Chondrocyte (in vitro differentiated cells): Measurements from ENCODE around the gene FGF19. TPM values are rescaled to one million over a fixed set of nuclear protein-coding genes. Genes with fewer than 3 reads are reported as not detected.
"Not testable (repeated sequence)": the region's sequence is repeated elsewhere in the genome, so short reads cannot be mapped to it uniquely, and the experiment has no call there.

ENCODE experiments used
- DNase-seq: peaks from one replicate; pipeline ENCODE4 v3.0.0; 2021; ENCODE audit warnings: mixed read lengths, low spot score
- H3K27ac Mint-ChIP-seq: one replicate; pipeline ENCODE4 v1.8.0; 2021; ENCODE audit warnings: mild to moderate bottlenecking, moderate library complexity, mixed read lengths; ENCODE audit not compliant: unreplicated experiment
- H3K27me3 Mint-ChIP-seq: 2 replicates; pipeline ENCODE4 v1.8.0; 2021; ENCODE audit warnings: low read depth, mixed read lengths
- H3K36me3 Mint-ChIP-seq: 2 replicates; pipeline ENCODE4 v1.8.0; 2021; ENCODE audit warnings: low read depth, mixed read lengths
- H3K4me1 Mint-ChIP-seq: 2 replicates; pipeline ENCODE4 v1.8.0; 2021; ENCODE audit warnings: low read depth, mild to moderate bottlenecking, mixed read lengths
- H3K4me3 Mint-ChIP-seq: one replicate; pipeline ENCODE4 v1.8.0; 2021; ENCODE audit warnings: mild to moderate bottlenecking, moderate library complexity, mixed read lengths; ENCODE audit not compliant: unreplicated experiment
- H3K9me3 Mint-ChIP-seq: 2 replicates; pipeline ENCODE4 v1.8.0; 2021; ENCODE audit warnings: low read depth, mixed read lengths
- CTCF ChIP-seq: fragments of 200-600 bp; sonication (generic); IDR thresholded peaks from 2 replicates; pipeline ENCODE4 v1.5.0; 2021; ENCODE audit warnings: antibody characterized with exemption, mild to moderate bottlenecking, moderate library complexity
- total RNA-seq: library from RNA; stranded (reverse); gene quantifications from 3 replicates; pipeline ENCODE4 v1.2.1, GENCODE V29; 2021

The FGF19 gene
- total RNA-seq, 1 donor from 2014 or later: not detected

GRCh38 chr11:69691463-69691862 is 12.4 kb downstream of the FGF19 start:
- Mint-ChIP-seq H3K9me3 (peaks cover 10% of the 10 kb centered on the region), H3K27me3 (no peaks in the 10 kb centered on the region), H3K4me1 (no peaks in the 10 kb centered on the region), H3K27ac (peak overlapping the region; percentile 63), H3K4me3 (no peak overlapping the region), H3K36me3 (peaks cover 4% of the 10 kb centered on the region)
- TF ChIP-seq CTCF: no peak
- no peak for DNase-seq

- no peak for DNase-seq
- Mint-ChIP-seq H3K9me3 (peaks cover 10% of the 10 kb centered on the region), H3K27ac (no peak overlapping the region), H3K4me1 (peaks cover 5% of the 10 kb centered on the region), H3K27me3 (no peaks in the 10 kb centered on the region), H3K4me3 (no peak overlapping the region), H3K36me3 (peaks cover 4% of the 10 kb centered on the region)
- TF ChIP-seq CTCF: no peak
Observed at GRCh38 chr11:69689484-69690319, 14.1 kb downstream of the FGF19 start.

GRCh38 chr11:69687969-69688771 is 15.7 kb downstream of the FGF19 start:
- not testable (repeated sequence) for H3K9me3 Mint-ChIP-seq, H3K27me3 Mint-ChIP-seq

GRCh38 chr11:69686856-69687255 is 17.0 kb downstream of the FGF19 start:
- no peak for TF ChIP-seq CTCF
- Mint-ChIP-seq H3K9me3 (peaks cover 3% of the 10 kb centered on the region), H3K4me1 (peaks cover 5% of the 10 kb centered on the region), H3K27ac (no peak overlapping the region), H3K4me3 (no peak overlapping the region), H3K27me3 (no peaks in the 10 kb centered on the region), H3K36me3 (peaks cover 2% of the 10 kb centered on the region)
- DNase-seq: no peak

More at GRCh38 chr11:69687969-69688771, 15.7 kb downstream of the FGF19 start:
- not testable (repeated sequence) for H3K4me1 Mint-ChIP-seq, H3K4me3 Mint-ChIP-seq, H3K36me3 Mint-ChIP-seq, DNase-seq, H3K27ac Mint-ChIP-seq

GRCh38 chr11:69686452-69686851 is 17.4 kb downstream of the FGF19 start:
- Mint-ChIP-seq H3K4me1 (peaks cover 5% of the 10 kb centered on the region), H3K9me3 (no peaks in the 10 kb centered on the region), H3K27ac (no peak overlapping the region), H3K27me3 (no peaks in the 10 kb centered on the region), H3K36me3 (no peaks in the 10 kb centered on the region), H3K4me3 (no peak overlapping the region)
- no peak for DNase-seq
- TF ChIP-seq CTCF: no peak
